ENCODE measurements around the gene ZNF14. TPM values are rescaled to one million over a fixed set of nuclear protein-coding genes. Genes with fewer than 3 reads are reported as not detected.

Gene ZNF14
- total and polyA plus RNA-seq, 2 of the 4 experiments (the other 2 are of a cell fraction): 1.2 to 5.4 TPM

GRCh38 chr19:19738564-19738963 lies 5.7 kb upstream of the ZNF14 start:
- no TSS peak for BruUV-seq (replicated peaks)
- Histone ChIP-seq H2BK120ac (ENCODE audit: low read depth, low read length) (no peak overlapping the region), H3K9me1 (ENCODE audit: insufficient read depth, low read length) (no peaks in the 10 kb centered on the region), H2AK5ac (ENCODE audit: low read depth, low read length) (no peak overlapping the region), H3K4me3 (ENCODE audit: insufficient read depth, low read depth, low read length) (no peak overlapping the region), H3K9me3 (ENCODE audit: control insufficient read depth, insufficient read depth, low read length) (peaks cover 12% of the 10 kb centered on the region), H4K20me1 (ENCODE audit: insufficient read depth, low read length) (no peaks in the 10 kb centered on the region), H3K18ac (ENCODE audit: low read depth, low read length) (no peak overlapping the region), H4K91ac (ENCODE audit: insufficient read depth, low read depth, low read length) (no peak overlapping the region), H3K79me1 (ENCODE audit: low read depth in 1 of 2, low read length in 2 of 2) (no peaks in the 10 kb centered on the region), H2BK15ac (ENCODE audit: low read depth, low read length) (no peak overlapping the region), H2AFZ (replicated peaks; ENCODE audit: low read length, poor library complexity) (no peak overlapping the region), H3K9ac (ENCODE audit: low read depth, low read length) (no peak overlapping the region), H3K27ac (ENCODE audit: insufficient read depth, low read length) (no peak overlapping the region), H3K36me3 (ENCODE audit: control insufficient read depth, insufficient read depth, low read length) (no peaks in the 10 kb centered on the region), H3K56ac (ENCODE audit: extremely low read depth, insufficient read depth, low read length) (no peak overlapping the region), H2BK5ac (ENCODE audit: low read depth, low read length, poor library complexity, severe bottlenecking) (no peak overlapping the region), H3K14ac (replicated peaks; ENCODE audit: low read depth, low read length) (no peak overlapping the region), H3K4me1 (ENCODE audit: control insufficient read depth, insufficient read depth, low read length) (no peaks in the 10 kb centered on the region), H3K4me2 (ENCODE audit: low read depth, low read length) (no peak overlapping the region), H3K27me3 (ENCODE audit: control insufficient read depth, insufficient read depth, low read length) (no peaks in the 10 kb centered on the region), H2BK20ac (ENCODE audit: low read depth, low read length) (no peak overlapping the region), H4K8ac (ENCODE audit: low read depth in 2 of 2, low read length in 2 of 2) (no peak overlapping the region), H3K23ac (ENCODE audit: low read depth, low read length) (no peak overlapping the region), H3K4ac (ENCODE audit: low read depth, low read length) (no peak overlapping the region), H2AK9ac (replicated peaks; ENCODE audit: low read depth, low read length, poor library complexity) (no peak overlapping the region), H4K5ac (ENCODE audit: low read depth, low read length) (no peak overlapping the region)
- in situ Hi-C loops (cut with MboI; ENCODE audit: low sequenced_read_pairs): no loop called here
- intact Hi-C loops (cut with micrococcal nuclease): no loop called here
- dilution Hi-C loops (cut with HindIII; ENCODE audit: low sequenced_read_pairs, unreplicated experiment): no loop called here
- POLR2A ChIA-PET (ENCODE audit: unreplicated experiment): no interaction called here
- WGBS, 2 experiments (ENCODE audit: extremely low coverage in 2 of 2, insufficient read length in 1 of 2): no CpG with 5 or more reads among the region's 1 CpG
- DNase-seq (no peak), ATAC-seq (ENCODE audit: low read depth) (no peak)
- no peak for TF ChIP-seq RCOR1 (IDR thresholded peaks at IDR 0.05; ENCODE audit: insufficient replicate concordance, low read length)
- TF ChIP-seq USF2 (IDR thresholded peaks at IDR 0.05; ENCODE audit: low read depth, low read length): no peak
- TF ChIP-seq CTCF (conservative IDR thresholded peaks at IDR 0.05; ENCODE audit: low read depth, low read length): no peak
- TF ChIP-seq CHD1 (IDR thresholded peaks at IDR 0.05; ENCODE audit: low read depth, low read length): no peak
- TF ChIP-seq POLR2A (IDR thresholded peaks at IDR 0.05; ENCODE audit: low read depth, low read length): no peak
- no peak for TF ChIP-seq MXI1 (IDR thresholded peaks at IDR 0.05; ENCODE audit: borderline replicate concordance, low read depth, low read length)
- no peak for TF ChIP-seq CEBPB (IDR thresholded peaks at IDR 0.05; ENCODE audit: low read depth, low read length)
- TF ChIP-seq RFX5 (IDR thresholded peaks at IDR 0.05; ENCODE audit: low read depth, low read length): no peak
- TF ChIP-seq MAFK (IDR thresholded peaks at IDR 0.05; ENCODE audit: low read depth, low read length): no peak
- no peak for TF ChIP-seq FOS (IDR thresholded peaks at IDR 0.05; ENCODE audit: low read depth, low read length)
- TF ChIP-seq ELK1 (IDR thresholded peaks at IDR 0.05; ENCODE audit: borderline replicate concordance, low read depth, low read length): no peak
- TF ChIP-seq NFE2L2 (IDR thresholded peaks at IDR 0.05; ENCODE audit: low read depth, low read length): no peak
- CTCF ChIA-PET: no interaction called here
